Panc1 (cell line): ENCODE data around the gene LYZL1. TPM values are rescaled to one million over a fixed set of nuclear protein-coding genes. Genes with fewer than 3 reads are reported as not detected.

Experiments
- ATAC-seq: fragments of 200-7000 bp; cut with Tn5 transposase; 2 replicates; pipeline ENCODE4 v1.9.1; 2020; ENCODE audit warnings: mild to moderate bottlenecking, moderate library complexity
- BruUV-seq: library from RNA; stranded (reverse); fragments of 400-500 nt; replicated peaks from 2 replicates; lab custom pipeline; 2021; lab: Mats Ljungman, UMichigan
- CTCF ChIA-PET: fragments of 300-600 bp; sonication (Branson Sonifier 250); formaldehyde crosslinking; loops from one replicate; lab custom pipeline; 2022; ENCODE audit warnings: antibody characterized with exemption; lab: Charles Lee
- POLR2A ChIA-PET: fragments of 300-600 bp; sonication (Branson Sonifier 250); formaldehyde crosslinking; loops from one replicate; lab custom pipeline; 2022; ENCODE audit warnings: antibody characterized with exemption; lab: Charles Lee
- DNase-seq: peaks from one replicate; pipeline ENCODE4 v3.0.0-alpha.2; 2010; ENCODE audit warnings: low read depth, low spot score
- H3K27ac ChIP-seq: 2 replicates; pipeline ENCODE4 v1.5.1; 2011; ENCODE audit warnings: mild to moderate bottlenecking, low read length, inconsistent platforms
- H3K27me3 ChIP-seq: fragments of 200-500 bp; sonication (Bioruptor generic); 2 replicates; pipeline ENCODE4 v1.6.0; 2014; ENCODE audit warnings: low read length, inconsistent platforms; ENCODE audit not compliant: control insufficient read depth, insufficient read depth
- H3K36me3 ChIP-seq: fragments of 200-500 bp; sonication (Bioruptor generic); 2 replicates; pipeline ENCODE4 v1.5.1; 2014; ENCODE audit warnings: inconsistent platforms, mild to moderate bottlenecking, low read length, moderate library complexity; ENCODE audit not compliant: control insufficient read depth, insufficient read depth
- H3K4me1 ChIP-seq: 2 replicates; pipeline ENCODE4 v1.5.1; 2011; ENCODE audit warnings: inconsistent platforms, mild to moderate bottlenecking, low read length, moderate library complexity; ENCODE audit not compliant: control insufficient read depth, insufficient read depth
- H3K4me3 ChIP-seq, 2 experiments: 2 replicates each; pipeline ENCODE4 v1.5.1; 2011 to 2012; ENCODE audit warnings: low read depth in 2 of 2, low read length in 2 of 2, mild to moderate bottlenecking in 2 of 2, inconsistent platforms in 1 of 2, moderate library complexity in 1 of 2
- H3K9me3 ChIP-seq: fragments of 200-500 bp; sonication (Bioruptor generic); 2 replicates; pipeline ENCODE4 v1.5.1; 2014; ENCODE audit warnings: low read depth, mild to moderate bottlenecking, inconsistent platforms, low read length, moderate library complexity; ENCODE audit not compliant: control insufficient read depth, insufficient read depth
- CTCF ChIP-seq: fragments of 450-650 bp; IDR thresholded peaks from 2 replicates; pipeline ENCODE4 v1.5.1; 2017; ENCODE audit warnings: mild to moderate bottlenecking
- POLR2AphosphoS5 ChIP-seq: IDR thresholded peaks from 2 replicates; pipeline ENCODE4 v1.6.1; 2012; ENCODE audit warnings: mild to moderate bottlenecking, low read depth, low read length, moderate library complexity
- SIN3A ChIP-seq: IDR thresholded peaks from 2 replicates; pipeline ENCODE4 v1.6.1; 2012; ENCODE audit warnings: low read depth, mild to moderate bottlenecking, low read length, moderate library complexity, borderline replicate concordance; ENCODE audit not compliant: insufficient read depth
- TCF7L2 ChIP-seq: IDR thresholded peaks from 2 replicates; pipeline ENCODE4 v1.6.1; 2011; ENCODE audit warnings: mild to moderate bottlenecking, low read depth, low read length, inconsistent platforms
- in situ Hi-C: cut with HindIII; loops from 2 replicates; pipeline ENCODE4 v1.10.0; 2016; ENCODE audit warnings: low sequenced_read_pairs, low pct_unique_long_range_greater_than_20kb
- intact Hi-C: fragments of 100-400 bp; cut with micrococcal nuclease; formaldehyde crosslinking; loops from one replicate; pipeline ENCODE4 v1.10.0; 2022; ENCODE audit not compliant: unreplicated experiment
- total RNA-seq: library from RNA; stranded (reverse); gene quantifications from one replicate; pipeline ENCODE4 v1.2.1, GENCODE V29; 2021; ENCODE audit not compliant: unreplicated experiment
- TF ChIP-seq, protein P1 (sequence below), 2 experiments: IDR thresholded peaks; 2 replicates each; pipeline ENCODE4 v1.6.1; 2011 to 2012; ENCODE audit warnings: low read depth in 2 of 2, control low read depth in 1 of 2, low read length in 1 of 2, mild to moderate bottlenecking in 1 of 2, moderate library complexity in 1 of 2; ENCODE audit not compliant: insufficient read depth in 1 of 2

Gene LYZL1
- total RNA-seq, 1 experiment from 2014 or later: not detected

GRCh38 chr10:29315814-29316213, 26.9 kb downstream of the LYZL1 start:
- POLR2A ChIA-PET: no interaction called here
- in situ Hi-C loops: no loop called here
- no peaks in the 10 kb centered on the region for H3K27me3 ChIP-seq
- BruUV-seq: no TSS peak
- H3K9me3 ChIP-seq: no peaks in the 10 kb centered on the region
- H3K4me1 ChIP-seq: no peaks in the 10 kb centered on the region; the same call in 1 of the 2 replicates
- H3K36me3 ChIP-seq: no peaks in the 10 kb centered on the region
- intact Hi-C loops: no loop called here
- ATAC-seq (no peak), DNase-seq (no peak)
- CTCF ChIA-PET: no interaction called here
- no peak overlapping the region for H3K27ac ChIP-seq
- no peak overlapping the region for H3K4me3 ChIP-seq
- no peak for TF ChIP-seq CTCF
- TF ChIP-seq, protein P1, sequence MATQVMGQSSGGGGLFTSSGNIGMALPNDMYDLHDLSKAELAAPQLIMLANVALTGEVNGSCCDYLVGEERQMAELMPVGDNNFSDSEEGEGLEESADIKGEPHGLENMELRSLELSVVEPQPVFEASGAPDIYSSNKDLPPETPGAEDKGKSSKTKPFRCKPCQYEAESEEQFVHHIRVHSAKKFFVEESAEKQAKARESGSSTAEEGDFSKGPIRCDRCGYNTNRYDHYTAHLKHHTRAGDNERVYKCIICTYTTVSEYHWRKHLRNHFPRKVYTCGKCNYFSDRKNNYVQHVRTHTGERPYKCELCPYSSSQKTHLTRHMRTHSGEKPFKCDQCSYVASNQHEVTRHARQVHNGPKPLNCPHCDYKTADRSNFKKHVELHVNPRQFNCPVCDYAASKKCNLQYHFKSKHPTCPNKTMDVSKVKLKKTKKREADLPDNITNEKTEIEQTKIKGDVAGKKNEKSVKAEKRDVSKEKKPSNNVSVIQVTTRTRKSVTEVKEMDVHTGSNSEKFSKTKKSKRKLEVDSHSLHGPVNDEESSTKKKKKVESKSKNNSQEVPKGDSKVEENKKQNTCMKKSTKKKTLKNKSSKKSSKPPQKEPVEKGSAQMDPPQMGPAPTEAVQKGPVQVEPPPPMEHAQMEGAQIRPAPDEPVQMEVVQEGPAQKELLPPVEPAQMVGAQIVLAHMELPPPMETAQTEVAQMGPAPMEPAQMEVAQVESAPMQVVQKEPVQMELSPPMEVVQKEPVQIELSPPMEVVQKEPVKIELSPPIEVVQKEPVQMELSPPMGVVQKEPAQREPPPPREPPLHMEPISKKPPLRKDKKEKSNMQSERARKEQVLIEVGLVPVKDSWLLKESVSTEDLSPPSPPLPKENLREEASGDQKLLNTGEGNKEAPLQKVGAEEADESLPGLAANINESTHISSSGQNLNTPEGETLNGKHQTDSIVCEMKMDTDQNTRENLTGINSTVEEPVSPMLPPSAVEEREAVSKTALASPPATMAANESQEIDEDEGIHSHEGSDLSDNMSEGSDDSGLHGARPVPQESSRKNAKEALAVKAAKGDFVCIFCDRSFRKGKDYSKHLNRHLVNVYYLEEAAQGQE (IDR thresholded peaks at IDR 0.05; ENCODE audit: insufficient read depth in 1 of 2, low read depth in 2 of 2, low read length in 1 of 2): no peak
- no peak for TF ChIP-seq POLR2AphosphoS5
- no peak for TF ChIP-seq TCF7L2
- no peak for TF ChIP-seq SIN3A

DNA sequence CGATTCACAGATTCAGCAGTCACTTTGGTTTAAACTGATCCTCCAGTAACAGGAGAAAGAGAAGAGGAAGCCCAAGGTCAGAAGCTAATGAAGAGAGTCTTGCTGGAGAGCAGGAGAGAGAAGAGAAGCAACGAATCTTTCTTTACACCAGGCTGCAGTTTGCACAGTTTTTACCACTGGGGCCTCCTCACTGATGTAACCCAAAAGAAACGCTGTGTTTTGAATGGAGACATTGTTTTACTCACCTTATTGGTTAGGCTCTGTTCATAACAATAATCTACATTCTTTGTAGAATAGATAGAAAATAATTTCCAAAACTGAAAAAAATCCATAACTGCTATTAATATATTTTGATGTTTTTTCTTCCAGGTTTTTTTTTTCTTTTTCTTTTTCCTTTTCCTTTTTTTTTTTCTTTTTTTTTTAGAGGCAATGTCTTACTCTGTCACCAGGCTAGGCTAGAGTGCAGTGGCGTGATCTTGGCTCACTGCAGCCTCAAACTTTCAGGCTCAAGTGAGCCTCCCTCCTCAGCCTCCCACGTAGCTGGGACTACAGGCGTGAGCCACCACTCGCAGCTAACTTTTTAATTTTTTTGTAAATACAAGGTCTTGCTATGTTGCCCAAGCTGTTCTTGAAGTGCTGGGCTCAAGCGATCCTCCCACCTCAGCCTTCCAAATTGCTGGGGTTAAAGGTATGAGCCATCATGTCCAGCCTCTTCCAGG, 27.6 kb downstream of the LYZL1 start:
- BruUV-seq: no TSS peak
- intact Hi-C loops (no loop called here), in situ Hi-C loops (no loop called here)
- no peaks in the 10 kb centered on the region for H3K9me3 ChIP-seq
- H3K4me3 ChIP-seq: no peak overlapping the region
- POLR2A ChIA-PET: no interaction called here
- ATAC-seq (no peak), DNase-seq (no peak)
- no peak for TF ChIP-seq TCF7L2
- H3K27ac ChIP-seq: no peak overlapping the region
- H3K4me1 ChIP-seq: no peaks in the 10 kb centered on the region; the same call in 1 of the 2 replicates
- CTCF ChIA-PET: no interaction called here
- H3K27me3 ChIP-seq: no peaks in the 10 kb centered on the region
- no peaks in the 10 kb centered on the region for H3K36me3 ChIP-seq

DNA sequence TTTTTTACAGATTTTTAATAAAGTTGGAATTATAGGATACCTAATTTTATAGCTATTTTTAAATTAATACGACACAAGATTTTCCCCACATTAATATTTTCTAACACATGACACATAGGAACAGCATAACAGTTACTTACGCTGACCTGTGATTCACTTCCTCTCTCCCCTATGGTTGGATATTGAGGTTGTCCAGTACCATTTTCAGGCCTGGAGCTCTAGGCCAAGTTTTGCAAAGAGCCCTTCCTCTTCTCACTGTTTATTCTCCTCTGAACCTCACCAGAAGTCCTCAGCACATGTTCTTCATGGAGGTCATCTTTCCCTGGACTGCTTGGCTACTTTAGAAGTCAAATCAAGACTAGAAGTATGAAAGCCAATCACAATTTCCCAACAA, 28.2 kb downstream of the LYZL1 start:
- ATAC-seq (no peak), DNase-seq (no peak)
- intact Hi-C loops (no loop called here), in situ Hi-C loops (no loop called here)
- Histone ChIP-seq H3K4me1 (no peaks in the 10 kb centered on the region; the same call in 1 of the 2 replicates), H3K36me3 (no peaks in the 10 kb centered on the region), H3K4me3 (no peak overlapping the region), H3K27ac (no peak overlapping the region), H3K9me3 (no peaks in the 10 kb centered on the region), H3K27me3 (no peaks in the 10 kb centered on the region)
- TF ChIP-seq SIN3A (no peak), CTCF (no peak), POLR2AphosphoS5 (no peak), TCF7L2 (no peak)
- TF ChIP-seq, protein P1 (IDR thresholded peaks at IDR 0.05; ENCODE audit: insufficient read depth in 1 of 2, low read depth in 2 of 2, low read length in 1 of 2): no peak
- ChIA-PET CTCF (no interaction called here), POLR2A (no interaction called here)
- no TSS peak for BruUV-seq
